ENCODE results near the gene RGS7. TPM values are rescaled to one million over a fixed set of nuclear protein-coding genes. Genes with fewer than 3 reads are reported as not detected.

RGS7 gene
- total RNA-seq, 2 donors from 2014 or later = 0.26 to 0.99 TPM

DNA sequence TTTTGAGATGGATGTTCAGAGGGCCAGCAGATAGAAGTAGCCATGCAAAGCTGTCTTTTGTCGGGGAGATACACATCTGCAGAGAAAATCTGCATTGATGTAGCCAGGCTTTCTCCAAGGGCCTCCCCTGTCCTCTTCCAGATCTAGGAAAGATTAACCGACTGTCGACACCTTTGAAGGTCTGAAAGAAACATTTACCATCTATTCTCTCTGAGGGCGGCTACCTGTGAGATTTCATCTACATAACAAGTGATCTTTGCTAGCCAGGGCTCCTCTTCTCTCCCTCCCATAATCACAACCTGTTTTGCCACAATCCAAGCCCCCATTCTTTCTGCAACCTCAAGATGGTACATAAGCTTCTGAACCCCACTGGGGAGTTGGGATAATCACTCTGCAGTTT lies 193.6 kb downstream of the RGS7 start:
- ATAC-seq (no peak), DNase-seq (no peak)
- Histone ChIP-seq H3K4me3 (no peak overlapping the region), H3K4me1 (no peaks in the 10 kb centered on the region), H3K27ac (no peak overlapping the region), H3K27me3 (no peaks in the 10 kb centered on the region), H3K9me3 (no peaks in the 10 kb centered on the region), H3K36me3 (replicated peaks in 1 of 2; ENCODE audit: insufficient read depth in 1 of 2, low read depth in 2 of 2) (no peaks in the 10 kb centered on the region)
- intact Hi-C loops (cut with DNase I) = no loop called here
- WGBS, 2 donors = 31 to 46% methylated on average over 4 of the region's 4 CpGs
- no peak for TF ChIP-seq POLR2A (IDR thresholded peaks at IDR 0.05)

DNA sequence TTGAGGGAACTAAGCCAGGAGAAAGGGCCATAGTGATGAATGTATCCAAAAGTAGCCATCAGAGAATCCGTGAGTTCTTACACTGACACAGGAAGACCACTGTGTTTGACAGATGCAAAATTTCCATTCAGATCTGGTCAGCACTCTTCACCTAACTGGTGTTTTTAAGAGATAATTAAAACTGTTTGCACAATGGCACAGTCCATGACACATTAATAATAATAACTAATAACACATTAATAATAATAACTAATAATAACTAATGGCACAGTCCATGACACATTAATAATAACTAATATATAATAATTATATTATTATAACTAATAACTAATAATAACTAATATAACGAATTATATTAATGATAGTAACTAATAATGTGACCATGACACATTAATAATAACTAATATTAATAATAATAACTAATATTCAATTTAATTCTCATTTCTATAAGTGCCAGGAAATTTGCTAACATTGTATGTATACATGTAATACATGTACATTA lies 195.8 kb downstream of the RGS7 start:
- no peaks in the 10 kb centered on the region for H3K36me3 ChIP-seq (replicated peaks in 1 of 2; ENCODE audit: insufficient read depth in 1 of 2, low read depth in 2 of 2)
- no peaks in the 10 kb centered on the region for H3K27me3 ChIP-seq
- H3K4me3 ChIP-seq = no peak overlapping the region
- intact Hi-C loops (cut with DNase I) = no loop called here
- TF ChIP-seq POLR2A (IDR thresholded peaks at IDR 0.05) = no peak
- TF ChIP-seq, protein P1, sequence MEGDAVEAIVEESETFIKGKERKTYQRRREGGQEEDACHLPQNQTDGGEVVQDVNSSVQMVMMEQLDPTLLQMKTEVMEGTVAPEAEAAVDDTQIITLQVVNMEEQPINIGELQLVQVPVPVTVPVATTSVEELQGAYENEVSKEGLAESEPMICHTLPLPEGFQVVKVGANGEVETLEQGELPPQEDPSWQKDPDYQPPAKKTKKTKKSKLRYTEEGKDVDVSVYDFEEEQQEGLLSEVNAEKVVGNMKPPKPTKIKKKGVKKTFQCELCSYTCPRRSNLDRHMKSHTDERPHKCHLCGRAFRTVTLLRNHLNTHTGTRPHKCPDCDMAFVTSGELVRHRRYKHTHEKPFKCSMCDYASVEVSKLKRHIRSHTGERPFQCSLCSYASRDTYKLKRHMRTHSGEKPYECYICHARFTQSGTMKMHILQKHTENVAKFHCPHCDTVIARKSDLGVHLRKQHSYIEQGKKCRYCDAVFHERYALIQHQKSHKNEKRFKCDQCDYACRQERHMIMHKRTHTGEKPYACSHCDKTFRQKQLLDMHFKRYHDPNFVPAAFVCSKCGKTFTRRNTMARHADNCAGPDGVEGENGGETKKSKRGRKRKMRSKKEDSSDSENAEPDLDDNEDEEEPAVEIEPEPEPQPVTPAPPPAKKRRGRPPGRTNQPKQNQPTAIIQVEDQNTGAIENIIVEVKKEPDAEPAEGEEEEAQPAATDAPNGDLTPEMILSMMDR (IDR thresholded peaks at IDR 0.05) = no peak
- no peaks in the 10 kb centered on the region for H3K9me3 ChIP-seq
- ATAC-seq = no peak
- no peak for DNase-seq
- WGBS, 2 donors = 63 to 64% methylated on average over 2 of the region's 2 CpGs
- no peak overlapping the region for H3K27ac ChIP-seq
- H3K4me1 ChIP-seq = peaks cover 10% of the 10 kb centered on the region

DNA sequence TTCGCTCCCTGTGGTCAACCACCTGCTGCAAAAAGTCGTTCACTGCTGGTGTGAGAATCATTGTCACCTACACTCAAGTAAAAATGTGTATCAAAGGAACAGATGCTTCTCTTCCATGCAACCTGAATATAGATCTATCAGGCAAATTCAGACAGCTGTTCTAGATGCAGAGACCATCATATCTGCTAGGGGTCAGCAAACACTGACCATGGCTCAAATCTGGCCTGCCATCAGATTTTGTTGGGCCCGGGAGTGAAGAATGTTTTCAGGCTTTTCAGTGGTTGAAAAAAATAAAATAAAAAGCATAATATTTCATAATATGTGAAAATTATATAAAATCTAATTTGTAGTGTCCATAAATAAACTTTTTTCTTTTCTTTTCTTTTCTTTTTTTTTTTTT lies 199.6 kb downstream of the RGS7 start:
- H3K4me1 ChIP-seq = peaks cover 10% of the 10 kb centered on the region
- no peaks in the 10 kb centered on the region for H3K36me3 ChIP-seq (replicated peaks in 1 of 2; ENCODE audit: insufficient read depth in 1 of 2, low read depth in 2 of 2)
- peaks cover 0 to 2% (median 0%) of the 10 kb centered on the region in 3 donors for H3K9me3 ChIP-seq
- no peak for TF ChIP-seq POLR2A (IDR thresholded peaks at IDR 0.05)
- TF ChIP-seq, protein P1 (IDR thresholded peaks at IDR 0.05) = no peak
- intact Hi-C loops (cut with DNase I) = no loop called here
- H3K27me3 ChIP-seq = no peaks in the 10 kb centered on the region
- H3K4me3 ChIP-seq = no peak overlapping the region
- H3K27ac ChIP-seq = peak overlapping the region in 2 of 4 donors; percentile 10 to 34
- ATAC-seq (no peak), DNase-seq (no peak)
- 81 to 94% methylated on average over 3 of the region's 3 CpGs for WGBS, 2 donors

DNA sequence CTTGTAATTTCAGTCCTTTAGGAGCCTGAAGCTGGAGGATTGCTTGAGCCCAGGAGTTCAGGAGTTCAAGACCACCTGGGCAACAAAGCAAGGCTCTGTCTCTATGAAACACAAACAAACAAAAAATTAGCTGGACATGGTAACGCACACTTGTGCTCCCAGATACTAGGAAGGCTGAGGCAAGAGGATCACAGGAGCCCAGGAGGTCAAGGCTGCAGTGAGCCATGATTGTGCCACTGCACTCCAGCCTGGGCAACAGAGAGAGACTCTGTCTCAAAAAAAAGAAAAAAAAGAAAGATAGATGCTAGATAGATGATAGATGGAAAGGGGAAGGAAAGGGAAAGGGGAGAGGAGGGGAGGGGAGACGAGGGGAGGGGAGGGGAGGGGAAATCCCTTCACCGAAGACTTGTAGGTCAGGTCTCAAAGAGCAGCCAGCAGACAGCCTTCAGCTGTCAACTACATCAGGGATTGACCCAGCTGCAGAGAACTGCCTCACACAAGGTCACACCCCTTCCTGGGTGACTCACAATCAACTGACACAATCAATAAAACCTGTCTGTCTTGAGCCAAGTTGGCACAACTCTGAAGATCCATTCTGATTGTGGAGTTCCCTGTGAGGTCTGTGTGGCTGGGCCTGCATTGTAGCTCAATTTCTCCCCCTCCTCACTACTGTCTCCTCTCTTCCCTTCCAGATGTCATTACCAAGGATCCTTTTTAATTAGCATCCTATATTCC lies 200.6 kb downstream of the RGS7 start:
- H3K27me3 ChIP-seq = no peaks in the 10 kb centered on the region
- ATAC-seq = peak; percentile 92
- DNase-seq = peak; percentile 50 to 79 (median 65)
- no peaks in the 10 kb centered on the region for H3K36me3 ChIP-seq (replicated peaks in 1 of 2; ENCODE audit: insufficient read depth in 1 of 2, low read depth in 2 of 2)
- peaks cover 10% of the 10 kb centered on the region for H3K4me1 ChIP-seq
- peaks cover 0 to 4% (median 0%) of the 10 kb centered on the region in 3 donors for H3K9me3 ChIP-seq
- intact Hi-C loops (cut with DNase I) = no loop called here
- H3K4me3 ChIP-seq = no peak overlapping the region
- TF ChIP-seq, protein P1 (IDR thresholded peaks at IDR 0.05) = no peak
- no peak for TF ChIP-seq POLR2A (IDR thresholded peaks at IDR 0.05)
- peak overlapping the region in 2 of 4 donors; percentile 10 to 34 for H3K27ac ChIP-seq
- 12 to 16% methylated on average over 3 of the region's 3 CpGs for WGBS, 2 donors

DNA sequence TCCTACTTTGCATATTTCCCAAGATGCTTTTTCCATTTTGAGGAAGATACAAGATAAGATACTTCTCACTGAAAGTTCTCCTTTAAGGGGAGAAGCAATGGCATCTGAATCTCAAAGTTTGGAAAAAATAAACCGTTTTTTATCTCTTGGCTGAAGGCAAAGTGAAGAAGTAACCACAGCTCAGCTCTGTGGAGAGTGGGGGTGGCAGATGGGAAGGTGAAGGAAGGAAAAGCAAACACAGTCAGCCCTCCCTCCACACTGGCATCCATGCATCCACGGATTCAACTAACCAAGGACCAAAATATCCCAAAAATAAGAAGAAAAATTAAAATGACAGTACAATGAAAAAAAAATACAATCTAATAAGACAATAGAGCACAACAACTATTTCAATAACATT lies 211.1 kb downstream of the RGS7 start:
- H3K27ac ChIP-seq = no peak overlapping the region
- intact Hi-C loops (cut with DNase I) = no loop called here
- ATAC-seq (no peak), DNase-seq (no peak)
- TF ChIP-seq, protein P1 (IDR thresholded peaks at IDR 0.05) = no peak
- TF ChIP-seq POLR2A (IDR thresholded peaks at IDR 0.05) = no peak
- H3K4me3 ChIP-seq = no peak overlapping the region
- WGBS, 2 donors = 38 to 44% methylated on average over 2 of the region's 2 CpGs
- H3K36me3 ChIP-seq (replicated peaks in 1 of 2; ENCODE audit: insufficient read depth in 1 of 2, low read depth in 2 of 2) = no peaks in the 10 kb centered on the region
- no peaks in the 10 kb centered on the region for H3K4me1 ChIP-seq
- H3K27me3 ChIP-seq = no peaks in the 10 kb centered on the region
- no peaks in the 10 kb centered on the region for H3K9me3 ChIP-seq

Data from body of pancreas (tissue), 4 donors.